HEK293 (cell line): ENCODE measurements around the gene DCUN1D4.

Source experiments
- CTCF ChIA-PET: fragments of 350-600 bp; formaldehyde crosslinking; extraction: SDS; loops from one replicate; lab custom pipeline; 2021; ENCODE audit warnings: antibody characterized with exemption; lab: Yijun Ruan, JAX
- POLR2A ChIA-PET: fragments of 300-600 bp; formaldehyde crosslinking; extraction: SDS; loops from one replicate; lab custom pipeline; 2020; ENCODE audit warnings: antibody characterized with exemption, inconsistent platforms; lab: Yijun Ruan, JAX
- H3K27ac ChIP-seq: fragments of 200-500 bp; sonication (Bioruptor generic); 2 replicates; pipeline ENCODE4 v1.5.1; 2014; ENCODE audit warnings: low read depth, low read length, control low read depth, inconsistent platforms; ENCODE audit errors: extremely low read depth
- H3K36me3 ChIP-seq, 2 experiments: fragments of 200-500 bp in 1 of 2; sonication (Bioruptor generic) in 1 of 2; 1 replicate in 1 of 2; 2 replicates in 1 of 2; pipeline ENCODE4 v1.5.1; 2014 to 2017; ENCODE audit warnings: inconsistent platforms in 2 of 2, low read length in 2 of 2; ENCODE audit not compliant: control insufficient read depth in 2 of 2, insufficient read depth in 1 of 2
- H3K4me1 ChIP-seq: fragments of 200-500 bp; sonication (Bioruptor generic); 2 replicates; pipeline ENCODE4 v1.5.1; 2014; ENCODE audit warnings: mild to moderate bottlenecking, low read length, inconsistent platforms; ENCODE audit not compliant: control insufficient read depth, insufficient read depth
- H3K4me3 ChIP-seq: 2 replicates; pipeline ENCODE4 v1.5.1; 2011; ENCODE audit warnings: low read depth, mild to moderate bottlenecking, control low read depth, low read length, moderate library complexity
- H3K9me3 ChIP-seq: fragments of 200-500 bp; sonication (Bioruptor generic); 2 replicates; pipeline ENCODE4 v1.5.1; 2014; ENCODE audit warnings: low read depth, low read length, inconsistent platforms; ENCODE audit not compliant: control insufficient read depth, insufficient read depth
- GLIS2 ChIP-seq: fragments of 450-650 bp; formaldehyde crosslinking; IDR thresholded peaks from 2 replicates; pipeline ENCODE4 v1.5.1; 2016; ENCODE audit warnings: missing biosample characterization, missing genetic modification characterization
- HOXA7 ChIP-seq: sonication (generic); formaldehyde crosslinking; IDR thresholded peaks from 2 replicates; pipeline ENCODE4 v1.8.1; 2022; ENCODE audit warnings: missing genetic modification reagents, borderline replicate concordance
- HOXD13 ChIP-seq: sonication (generic); formaldehyde crosslinking; IDR thresholded peaks from 2 replicates; pipeline ENCODE4 v1.8.0; 2022; ENCODE audit warnings: missing genetic modification reagents, borderline replicate concordance
- KLF16 ChIP-seq: fragments of 450-650 bp; formaldehyde crosslinking; IDR thresholded peaks from 2 replicates; pipeline ENCODE4 v1.5.1; 2017; ENCODE audit warnings: missing biosample characterization, missing genetic modification characterization
- MZF1 ChIP-seq: fragments of 450-650 bp; formaldehyde crosslinking; IDR thresholded peaks from 2 replicates; pipeline ENCODE4 v1.5.1; 2017; ENCODE audit warnings: missing biosample characterization, missing genetic modification characterization, borderline replicate concordance
- PRDM4 ChIP-seq: fragments of 450-650 bp; formaldehyde crosslinking; IDR thresholded peaks from 2 replicates; pipeline ENCODE4 v1.5.1; 2017; ENCODE audit warnings: missing biosample characterization, missing genetic modification characterization
- TCF7L2 ChIP-seq: IDR thresholded peaks from 2 replicates; pipeline ENCODE4 v1.6.1; 2011; ENCODE audit warnings: low read depth, mild to moderate bottlenecking, inconsistent platforms, low read length, moderate library complexity, borderline replicate concordance
- TRIM28 ChIP-seq: IDR thresholded peaks from 2 replicates; pipeline ENCODE4 v1.6.1; 2011; ENCODE audit warnings: low read length, control low read depth, borderline replicate concordance
- ZBTB1 ChIP-seq: fragments of 450-650 bp; formaldehyde crosslinking; IDR thresholded peaks from 2 replicates; pipeline ENCODE4 v1.5.1; 2016; ENCODE audit warnings: missing biosample characterization, missing genetic modification characterization
- ZBTB17 ChIP-seq: fragments of 450-650 bp; formaldehyde crosslinking; IDR thresholded peaks from 2 replicates; pipeline ENCODE4 v1.5.1; 2016; ENCODE audit warnings: missing biosample characterization, missing genetic modification characterization
- ZBTB44 ChIP-seq: fragments of 450-650 bp; IDR thresholded peaks from 2 replicates; pipeline ENCODE4 v1.5.1; 2018; ENCODE audit warnings: missing biosample characterization, mild to moderate bottlenecking, missing genetic modification characterization
- ZEB2 ChIP-seq: fragments of 450-650 bp; formaldehyde crosslinking; IDR thresholded peaks from 2 replicates; pipeline ENCODE4 v1.5.1; 2016; ENCODE audit warnings: missing biosample characterization, missing genetic modification characterization
- ZNF140 ChIP-seq: fragments of 450-650 bp; formaldehyde crosslinking; IDR thresholded peaks from 2 replicates; pipeline ENCODE4 v1.5.1; 2016; ENCODE audit warnings: missing biosample characterization, missing genetic modification characterization
- ZNF146 ChIP-seq: fragments of 450-650 bp; formaldehyde crosslinking; IDR thresholded peaks from 2 replicates; pipeline ENCODE4 v1.5.1; 2016; ENCODE audit warnings: missing biosample characterization, missing genetic modification characterization
- ZNF175 ChIP-seq: fragments of 450-650 bp; formaldehyde crosslinking; IDR thresholded peaks from 2 replicates; pipeline ENCODE4 v1.5.1; 2016; ENCODE audit warnings: missing biosample characterization, missing genetic modification characterization
- ZNF211 ChIP-seq: fragments of 450-650 bp; formaldehyde crosslinking; IDR thresholded peaks from 2 replicates; pipeline ENCODE4 v1.5.1; 2016; ENCODE audit warnings: low read depth, missing biosample characterization, missing genetic modification characterization
- ZNF214 ChIP-seq: fragments of 450-650 bp; formaldehyde crosslinking; IDR thresholded peaks from 2 replicates; pipeline ENCODE4 v1.5.1; 2017; ENCODE audit warnings: missing biosample characterization, mild to moderate bottlenecking, missing genetic modification characterization, borderline replicate concordance
- ZNF266 ChIP-seq: fragments of 450-650 bp; formaldehyde crosslinking; IDR thresholded peaks from 2 replicates; pipeline ENCODE4 v1.5.1; 2016; ENCODE audit warnings: missing biosample characterization, missing genetic modification characterization, low read depth
- ZNF391 ChIP-seq: fragments of 450-650 bp; formaldehyde crosslinking; IDR thresholded peaks from 2 replicates; pipeline ENCODE4 v1.5.1; 2016; ENCODE audit warnings: low read depth, missing biosample characterization, missing genetic modification characterization, borderline replicate concordance
- ZNF514 ChIP-seq: fragments of 450-650 bp; formaldehyde crosslinking; IDR thresholded peaks from 2 replicates; pipeline ENCODE4 v1.5.1; 2016; ENCODE audit warnings: missing biosample characterization, missing genetic modification characterization
- ZNF529 ChIP-seq: fragments of 450-650 bp; formaldehyde crosslinking; IDR thresholded peaks from 2 replicates; pipeline ENCODE4 v1.5.1; 2017; ENCODE audit warnings: missing genetic modification characterization, missing biosample characterization; ENCODE audit not compliant: insufficient replicate concordance
- ZNF549 ChIP-seq: fragments of 450-650 bp; IDR thresholded peaks from 2 replicates; pipeline ENCODE4 v1.5.1; 2018; ENCODE audit warnings: missing biosample characterization, missing genetic modification characterization, mild to moderate bottlenecking, inconsistent platforms, moderate library complexity
- ZNF580 ChIP-seq: fragments of 450-650 bp; formaldehyde crosslinking; IDR thresholded peaks from 2 replicates; pipeline ENCODE4 v1.5.1; 2016; ENCODE audit warnings: missing biosample characterization, missing genetic modification characterization
- ZSCAN23 ChIP-seq: fragments of 450-650 bp; formaldehyde crosslinking; IDR thresholded peaks from 2 replicates; pipeline ENCODE4 v1.5.1; 2016; ENCODE audit warnings: missing biosample characterization, missing genetic modification characterization
- TF ChIP-seq, protein P1 (sequence below): fragments of 450-650 bp; formaldehyde crosslinking; IDR thresholded peaks from 2 replicates; pipeline ENCODE4 v1.5.1; 2016; ENCODE audit warnings: missing biosample characterization, missing genetic modification characterization, low read depth
- TF ChIP-seq, protein P2 (sequence below): fragments of 450-650 bp; formaldehyde crosslinking; IDR thresholded peaks from 2 replicates; pipeline ENCODE4 v1.5.1; 2016; ENCODE audit warnings: missing biosample characterization, missing genetic modification characterization

DCUN1D4 gene

DNA sequence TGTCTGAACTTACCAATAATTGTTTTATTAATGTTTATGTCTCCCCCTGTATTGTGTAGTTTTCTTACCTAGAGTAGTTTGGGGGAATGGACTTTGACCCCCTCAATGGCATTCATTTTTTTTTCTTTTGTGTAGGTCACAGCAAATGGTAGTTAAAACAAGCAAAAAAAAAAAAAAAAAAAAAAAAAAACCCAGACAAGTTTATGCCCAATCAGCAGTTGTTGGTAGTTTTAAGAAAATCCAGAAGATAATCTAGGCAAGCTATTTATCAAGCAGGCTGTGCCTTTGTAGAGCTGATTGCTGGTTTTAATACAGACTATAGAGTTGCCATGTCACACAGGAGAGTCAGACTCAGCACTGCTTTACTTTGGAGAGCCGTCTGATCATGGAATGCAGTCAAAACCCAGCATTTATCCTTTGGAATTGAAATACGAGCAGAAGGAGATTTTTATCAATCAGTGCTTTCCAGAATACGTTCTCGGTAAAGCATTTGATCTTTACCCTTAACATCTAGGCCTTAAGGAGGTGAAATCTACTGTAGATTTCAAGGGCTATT, 16.6 kb downstream of the DCUN1D4 start (continued):
- TF ChIP-seq, protein P1, sequence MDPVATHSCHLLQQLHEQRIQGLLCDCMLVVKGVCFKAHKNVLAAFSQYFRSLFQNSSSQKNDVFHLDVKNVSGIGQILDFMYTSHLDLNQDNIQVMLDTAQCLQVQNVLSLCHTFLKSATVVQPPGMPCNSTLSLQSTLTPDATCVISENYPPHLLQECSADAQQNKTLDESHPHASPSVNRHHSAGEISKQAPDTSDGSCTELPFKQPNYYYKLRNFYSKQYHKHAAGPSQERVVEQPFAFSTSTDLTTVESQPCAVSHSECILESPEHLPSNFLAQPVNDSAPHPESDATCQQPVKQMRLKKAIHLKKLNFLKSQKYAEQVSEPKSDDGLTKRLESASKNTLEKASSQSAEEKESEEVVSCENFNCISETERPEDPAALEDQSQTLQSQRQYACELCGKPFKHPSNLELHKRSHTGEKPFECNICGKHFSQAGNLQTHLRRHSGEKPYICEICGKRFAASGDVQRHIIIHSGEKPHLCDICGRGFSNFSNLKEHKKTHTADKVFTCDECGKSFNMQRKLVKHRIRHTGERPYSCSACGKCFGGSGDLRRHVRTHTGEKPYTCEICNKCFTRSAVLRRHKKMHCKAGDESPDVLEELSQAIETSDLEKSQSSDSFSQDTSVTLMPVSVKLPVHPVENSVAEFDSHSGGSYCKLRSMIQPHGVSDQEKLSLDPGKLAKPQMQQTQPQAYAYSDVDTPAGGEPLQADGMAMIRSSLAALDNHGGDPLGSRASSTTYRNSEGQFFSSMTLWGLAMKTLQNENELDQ = no peak
- TF ChIP-seq ZNF529 (tag by site-specific recombination) (no peak), ZNF140 (tag by site-specific recombination) (no peak), ZNF391 (tag by site-specific recombination) (no peak), ZNF514 (no peak), ZEB2 (tag by site-specific recombination) (no peak)

GRCh38 chr4:51862199-51862598, 19.2 kb downstream of the DCUN1D4 start:
- H3K9me3 ChIP-seq = no peaks in the 10 kb centered on the region
- peaks cover 0 to 39% of the 10 kb centered on the region in 2 experiments; a peak in 1 of 3 replicates for H3K36me3 ChIP-seq
- H3K27ac ChIP-seq = no peak overlapping the region
- ChIA-PET POLR2A (interaction anchor here (2.0 kb wide), 1 partner anchor 19 kb away, joined by 4 read pairs; the partner anchor contains the start of gene DCUN1D4), CTCF (interaction anchor here (1.5 kb wide), 1 partner anchor 33 kb away, joined by 4 read pairs; no protein-coding TSS in a partner anchor)
- H3K4me3 ChIP-seq = no peak overlapping the region
- H3K4me1 ChIP-seq = 0 out of 2 replicates have a peak, but pooled peaks cover 2% of the 10 kb centered on the region
- TF ChIP-seq MZF1 (no peak), ZBTB1 (tag by site-specific recombination) (no peak), ZBTB44 (tag by site-specific recombination) (no peak), TCF7L2 (no peak), ZNF146 (tag by site-specific recombination) (no peak), GLIS2 (no peak), ZNF214 (tag by site-specific recombination) (no peak), HOXD13 (no peak)

- no peak overlapping the region for H3K4me3 ChIP-seq
- no peaks in the 10 kb centered on the region for H3K9me3 ChIP-seq
- POLR2A ChIA-PET = interaction anchor here (2.0 kb wide), 1 partner anchor 20 kb away, joined by 4 read pairs; the partner anchor contains the start of gene DCUN1D4
- H3K27ac ChIP-seq = no peak overlapping the region
- peaks cover 0 to 45% of the 10 kb centered on the region in 2 experiments; a peak in 1 of 3 replicates for H3K36me3 ChIP-seq
- 0 out of 2 replicates have a peak, but pooled peaks cover 2% of the 10 kb centered on the region for H3K4me1 ChIP-seq
- CTCF ChIA-PET = interaction anchor here (1.5 kb wide), 1 partner anchor 33 kb away, joined by 4 read pairs; no protein-coding TSS in a partner anchor
- TF ChIP-seq ZBTB17 (tag by site-specific recombination) (no peak), TCF7L2 (no peak), ZNF266 (tag by site-specific recombination) (no peak), TRIM28 (no peak), ZNF211 (tag by site-specific recombination) (no peak), ZSCAN23 (tag by site-specific recombination) (no peak), ZNF175 (tag by site-specific recombination) (no peak), KLF16 (no peak), HOXA7 (no peak), ZNF549 (tag by site-specific recombination) (no peak), ZNF580 (no peak), PRDM4 (no peak)
- TF ChIP-seq, protein P2, sequence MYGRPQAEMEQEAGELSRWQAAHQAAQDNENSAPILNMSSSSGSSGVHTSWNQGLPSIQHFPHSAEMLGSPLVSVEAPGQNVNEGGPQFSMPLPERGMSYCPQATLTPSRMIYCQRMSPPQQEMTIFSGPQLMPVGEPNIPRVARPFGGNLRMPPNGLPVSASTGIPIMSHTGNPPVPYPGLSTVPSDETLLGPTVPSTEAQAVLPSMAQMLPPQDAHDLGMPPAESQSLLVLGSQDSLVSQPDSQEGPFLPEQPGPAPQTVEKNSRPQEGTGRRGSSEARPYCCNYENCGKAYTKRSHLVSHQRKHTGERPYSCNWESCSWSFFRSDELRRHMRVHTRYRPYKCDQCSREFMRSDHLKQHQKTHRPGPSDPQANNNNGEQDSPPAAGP (tag by site-specific recombination) = no peak
Measured at GRCh38 chr4:51862781-51863180, 19.8 kb downstream of the DCUN1D4 start.
